Measurements from ENCODE around the gene RAD51B.

The RAD51B gene

GRCh38 chr14:68628605-68629310 lies 809.2 kb downstream of the RAD51B start:
- no peak for TF ChIP-seq CTCF (IDR thresholded peaks at IDR 0.05)

DNA sequence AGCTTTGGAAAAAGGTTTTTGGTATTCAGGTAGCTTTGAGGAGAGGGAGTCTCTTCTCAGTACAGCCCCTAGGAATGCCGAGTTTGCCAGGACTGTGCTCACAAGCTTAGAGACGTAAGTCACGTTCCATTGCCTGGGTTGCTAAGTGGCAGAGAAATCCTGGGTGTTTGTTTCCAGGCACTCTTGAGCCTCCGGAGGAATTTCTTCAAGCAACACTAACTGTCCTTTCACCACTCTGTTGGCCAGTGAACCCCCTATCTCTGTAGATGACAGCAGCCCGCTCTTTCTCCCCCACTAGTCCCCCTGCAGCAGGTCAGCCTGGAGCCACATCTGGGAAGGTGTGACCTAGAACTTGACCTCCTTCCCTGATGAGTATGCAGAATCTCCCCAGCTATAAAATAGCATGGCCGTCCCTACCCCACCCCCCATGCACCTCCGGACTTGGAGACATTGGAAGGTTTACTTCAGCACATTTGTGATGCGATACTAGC lies 810.5 kb downstream of the RAD51B start:
- no peak for TF ChIP-seq CTCF (IDR thresholded peaks at IDR 0.05)

GRCh38 chr14:68630611-68631393 lies 811.2 kb downstream of the RAD51B start:
- no peak for TF ChIP-seq CTCF (IDR thresholded peaks at IDR 0.05)

GRCh38 chr14:68631394-68632053 lies 811.9 kb downstream of the RAD51B start:
- no peak for TF ChIP-seq CTCF (IDR thresholded peaks at IDR 0.05)

DNA sequence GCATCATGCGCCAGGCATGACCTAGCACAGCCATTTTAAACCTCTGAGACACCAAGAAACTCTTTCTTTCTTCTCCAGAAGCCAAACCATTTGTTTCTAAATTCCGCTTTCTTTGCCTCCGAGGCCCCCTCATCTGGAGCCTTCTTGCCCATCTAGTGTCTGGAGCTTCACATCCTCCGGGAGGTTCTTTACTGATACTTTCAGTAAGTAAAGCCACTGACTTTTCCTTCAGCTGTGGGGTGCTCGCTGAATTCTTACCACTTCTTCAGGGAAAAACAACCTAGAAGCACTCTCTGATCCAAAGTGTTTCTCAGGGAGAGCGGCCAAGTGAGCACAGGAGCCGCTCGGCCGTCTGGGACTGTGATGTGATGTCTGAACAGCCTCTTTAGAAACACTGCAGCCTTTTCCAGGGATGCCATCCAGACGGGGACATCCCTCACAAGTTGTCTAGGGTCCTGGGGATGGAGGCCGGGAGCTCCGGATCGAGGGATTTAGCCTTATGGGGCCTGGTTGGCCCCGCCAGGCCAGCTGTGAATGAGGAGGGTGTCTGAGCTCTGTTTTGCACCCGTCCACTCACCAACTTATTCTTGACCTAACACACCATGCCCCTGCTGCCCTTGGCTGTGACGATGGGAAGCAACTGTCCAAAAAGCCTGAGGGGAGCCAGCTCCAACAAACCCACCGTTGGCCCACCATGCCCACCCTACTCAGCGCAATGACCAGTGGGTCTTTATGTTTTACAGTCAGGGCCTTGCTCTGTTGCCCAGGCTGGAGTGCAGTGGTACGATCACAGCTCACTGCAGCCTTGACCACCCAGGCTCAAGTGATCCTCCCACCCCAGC lies 812.7 kb downstream of the RAD51B start:
- no peak for TF ChIP-seq CTCF (IDR thresholded peaks at IDR 0.05)

DNA sequence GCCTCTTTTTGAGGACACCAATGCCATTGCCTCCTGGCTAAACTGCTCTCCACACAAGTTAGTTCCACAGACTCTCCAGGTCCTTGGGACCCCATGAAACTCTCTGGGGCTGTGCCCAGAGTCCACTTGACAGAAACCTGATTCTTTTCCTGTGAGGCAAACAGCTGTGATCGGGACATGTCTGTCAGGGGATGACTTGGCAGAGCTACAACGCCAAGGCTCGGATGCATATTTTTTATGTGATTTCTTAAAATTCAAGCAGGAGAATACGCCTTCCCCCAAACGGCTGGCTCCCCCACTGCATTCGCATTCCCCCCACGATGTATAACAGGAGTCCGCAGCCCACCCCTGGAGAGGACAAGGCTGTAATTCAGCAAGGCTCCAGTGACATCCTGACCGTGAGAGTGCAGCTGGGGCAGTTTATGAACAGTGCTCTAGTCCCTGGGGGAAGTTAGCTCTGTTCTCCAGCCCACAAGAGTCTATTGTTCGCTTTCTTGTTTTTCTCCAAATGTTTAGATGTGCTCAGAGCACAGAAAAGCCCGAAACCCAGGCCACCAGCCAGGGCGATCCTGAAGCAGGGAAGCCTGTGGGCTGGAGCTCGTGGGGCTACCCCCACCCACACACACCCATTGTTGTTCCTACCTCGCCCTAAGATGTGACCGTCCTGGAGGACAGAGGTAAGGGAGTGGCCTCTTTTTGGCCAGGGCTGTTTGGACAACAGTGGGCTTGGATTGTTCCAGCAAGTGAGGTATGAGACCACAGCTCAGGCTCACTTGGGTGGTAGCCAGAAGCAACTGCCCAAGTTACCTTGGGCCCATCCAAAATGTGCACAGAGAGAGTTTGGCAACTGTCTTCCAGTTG lies 813.8 kb downstream of the RAD51B start:
- no peak for TF ChIP-seq CTCF (IDR thresholded peaks at IDR 0.05)
